Measurements from ENCODE around the gene UBE2J2. TPM values are rescaled to one million over a fixed set of nuclear protein-coding genes. Genes with fewer than 3 reads are reported as not detected.

UBE2J2 gene
- total and polyA plus RNA-seq, 2 of the 8 experiments (the other 6 are each of a cell fraction or from before 2014, with no cell fraction given), result 33.6 to 67.9 TPM

- Histone ChIP-seq H3K36me3 (ENCODE audit: control insufficient read depth in 2 of 4, insufficient read depth in 4 of 4, low read length in 3 of 4) (peaks cover 0 to 7% (median 0%) of the 10 kb centered on the region in 4 experiments; a peak in 1 of 8 replicates), H3K18ac (ENCODE audit: extremely low read depth, low read length) (no peak overlapping the region; the same call in 1 of the 2 replicates), H2AFZ (ENCODE audit: low read length) (no peak overlapping the region), H4K20me1 (replicated peaks in 1 of 2; ENCODE audit: control insufficient read depth in 1 of 2, insufficient read depth in 2 of 2, low read length in 2 of 2) (peaks cover 2 to 7% of the 10 kb centered on the region in 2 experiments), H2BK5ac (ENCODE audit: low read depth, low read length) (no peak overlapping the region), H2AK5ac (ENCODE audit: low read depth, low read length) (no peak overlapping the region), H3K4me2 (ENCODE audit: insufficient read depth in 1 of 2, low read depth in 2 of 2, low read length in 2 of 2) (peak overlapping the region; percentile 35 to 61; a peak in 3 of 4 replicates), H4K8ac (ENCODE audit: extremely low read depth, insufficient read depth, low read length) (no peak overlapping the region; the same call in 1 of the 2 replicates), H2BK15ac (ENCODE audit: low read length) (no peak overlapping the region), H3K4me3 (ENCODE audit: extremely low read depth in 1 of 4, insufficient read depth in 2 of 4, low read depth in 3 of 4, low read length in 4 of 4) (peak overlapping the region in 1 of 4 experiments; percentile 47; a peak in 2 of 8 replicates), H3K9ac (replicated peaks in 1 of 4; ENCODE audit: extremely low read depth in 1 of 4, low read depth in 3 of 4, low read length in 3 of 4) (no peak overlapping the region), H3K79me2 (ENCODE audit: control insufficient read depth in 1 of 2, insufficient read depth in 2 of 2, low read length in 2 of 2) (no peaks in the 10 kb centered on the region), H2BK12ac (ENCODE audit: low read depth, low read length) (no peak overlapping the region), H3K56ac (replicated peaks; ENCODE audit: insufficient read length, low read depth, low read length) (no peak overlapping the region), H3K9me3 (ENCODE audit: insufficient read depth in 2 of 2, low read depth in 1 of 2, low read length in 1 of 2) (no peaks in the 10 kb centered on the region), H3K23ac (ENCODE audit: insufficient read length) (no peak overlapping the region), H3K4me1 (replicated peaks in 1 of 4; ENCODE audit: control insufficient read depth in 3 of 4, insufficient read depth in 4 of 4, low read length in 3 of 4) (peaks cover 0 to 12% (median 0%) of the 10 kb centered on the region in 4 experiments; a peak in 2 of 7 replicates), H4K5ac (ENCODE audit: insufficient read length, low read depth, low read length) (no peak overlapping the region), H3K27me3 (replicated peaks in 1 of 4; ENCODE audit: control insufficient read depth in 3 of 4, extremely low read depth in 1 of 4, insufficient read depth in 3 of 4, low read length in 3 of 4) (peaks cover 0 to 3% (median 0%) of the 10 kb centered on the region in 4 experiments; a peak in 1 of 7 replicates), H3K27ac (ENCODE audit: low read depth, low read length) (no peak overlapping the region), H3K79me1 (ENCODE audit: low read depth, low read length) (no peaks in the 10 kb centered on the region), H2BK120ac (replicated peaks; ENCODE audit: low read depth, low read length) (no peak overlapping the region), H3K14ac (ENCODE audit: insufficient read length) (no peak overlapping the region), H3K4ac (replicated peaks; ENCODE audit: insufficient read length, low read depth, low read length) (no peak overlapping the region), H4K91ac (replicated peaks; ENCODE audit: insufficient read length, low read length) (no peak overlapping the region), H3K23me2 (ENCODE audit: low read depth, low read length) (no peaks in the 10 kb centered on the region), H2BK20ac (ENCODE audit: low read length) (no peak overlapping the region)
- no peak for FAIRE-seq
- CTCF ChIA-PET (ENCODE audit: partially characterized antibody), result interaction anchor here (0.8 to 1.0 kb wide), 2 partner anchors 9 to 319 kb away, joined by 3 to 4 read pairs; no protein-coding TSS in a partner anchor
- no peak for DNase-seq (ENCODE audit: low read depth in 1 of 2, low spot score in 2 of 2)
- POLR2A ChIA-PET (ENCODE audit: partially characterized antibody), result interaction anchor here (0.9 to 1.3 kb wide), 3 partner anchors 15 to 31 kb away, joined by 3 to 4 read pairs (median 3); no protein-coding TSS in a partner anchor
- WGBS, 2 experiments (ENCODE audit: extremely low coverage in 1 of 2, insufficient coverage in 1 of 2, insufficient read length in 1 of 2, insufficient replicate concordance in 2 of 2, low coverage in 1 of 2, low lambda C conversion rate in 2 of 2, missing lambda C conversion rate in 1 of 2), result 91% methylated on average over 51 of the region's 58 CpGs; no CpG with 5 or more reads in 1 of the 2 experiments
- TF ChIP-seq BCL11A (IDR thresholded peaks at IDR 0.05; ENCODE audit: low read depth in 2 of 2, low read length in 2 of 2) (no peak), POU5F1 (IDR thresholded peaks at IDR 0.05; ENCODE audit: low read depth, low read length) (no peak), EP300 (IDR thresholded peaks at IDR 0.05; ENCODE audit: borderline replicate concordance in 1 of 2, low read depth in 2 of 2, low read length in 2 of 2) (no peak), RAD21 (IDR thresholded peaks at IDR 0.05 in 1 of 2, conservative IDR thresholded peaks at IDR 0.05 in 1 of 2; ENCODE audit: low read depth in 2 of 2, low read length in 2 of 2) (no peak), CREB1 (IDR thresholded peaks at IDR 0.05) (no peak), GTF2F1 (IDR thresholded peaks at IDR 0.05; ENCODE audit: borderline replicate concordance, low read depth, low read length) (no peak), FOSL1 (IDR thresholded peaks at IDR 0.05; ENCODE audit: insufficient read depth, low read depth, low read length) (no peak), RBBP5 (IDR thresholded peaks at IDR 0.05; ENCODE audit: borderline replicate concordance, low read depth, low read length) (no peak), BACH1 (IDR thresholded peaks at IDR 0.05; ENCODE audit: low read length) (no peak), TAF7 (optimal IDR thresholded peaks at IDR 0.05; ENCODE audit: borderline replicate concordance, low read depth, low read length) (no peak)
- TF ChIP-seq, protein P1, sequence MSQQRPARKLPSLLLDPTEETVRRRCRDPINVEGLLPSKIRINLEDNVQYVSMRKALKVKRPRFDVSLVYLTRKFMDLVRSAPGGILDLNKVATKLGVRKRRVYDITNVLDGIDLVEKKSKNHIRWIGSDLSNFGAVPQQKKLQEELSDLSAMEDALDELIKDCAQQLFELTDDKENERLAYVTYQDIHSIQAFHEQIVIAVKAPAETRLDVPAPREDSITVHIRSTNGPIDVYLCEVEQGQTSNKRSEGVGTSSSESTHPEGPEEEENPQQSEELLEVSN (IDR thresholded peaks at IDR 0.05), result no peak
Measured at GRCh38 chr1:1294250-1294890, 20.7 kb upstream of the UBE2J2 start.

Data from H1 (cell line).